Measurements from ENCODE around the gene NUP50.
"Not testable (repeated sequence)": the region's sequence is repeated elsewhere in the genome, so short reads cannot be mapped to it uniquely, and the experiment has no call there.

The NUP50 gene

DNA sequence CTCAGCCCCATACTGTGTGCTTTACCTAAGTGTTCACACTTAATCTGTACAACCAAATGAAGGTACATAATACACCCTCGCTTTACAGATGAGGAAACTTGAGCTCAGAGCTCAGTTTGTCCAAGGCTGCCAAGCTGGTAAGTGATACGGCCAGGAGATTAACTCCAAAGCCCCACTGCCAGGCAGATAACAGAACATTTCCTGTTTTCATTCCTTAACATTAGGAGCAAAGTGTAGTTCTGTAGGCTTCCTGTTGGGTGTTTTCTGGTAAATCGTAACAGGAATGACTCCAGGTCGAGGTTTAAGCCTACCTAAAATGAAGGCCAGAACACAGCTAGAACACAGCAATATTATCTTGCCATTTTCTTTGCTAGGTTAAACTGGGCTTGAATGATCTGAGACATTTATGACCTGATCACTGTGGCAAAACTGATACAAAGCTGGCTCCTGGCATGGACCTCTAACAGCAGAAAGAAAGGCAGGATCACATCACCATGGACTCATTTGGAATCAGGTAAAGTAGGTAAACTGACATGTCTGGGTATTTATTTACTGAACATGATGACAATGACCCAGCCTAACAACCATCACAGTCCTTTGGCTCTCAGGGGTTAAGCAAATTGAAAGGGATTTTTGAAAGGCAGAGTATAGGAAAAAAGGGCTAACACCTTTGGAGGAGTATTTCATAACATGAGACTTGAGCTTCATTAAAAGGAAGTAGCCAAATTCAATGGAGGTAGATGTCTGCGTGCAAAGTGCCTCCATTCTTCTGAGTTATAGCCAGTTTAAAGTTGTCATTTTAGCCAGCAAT lies 3.9 kb upstream of the NUP50 start:
- DNase-seq (ENCODE audit: extremely low read depth in 1 of 2, low read depth in 1 of 2): no peak

DNA sequence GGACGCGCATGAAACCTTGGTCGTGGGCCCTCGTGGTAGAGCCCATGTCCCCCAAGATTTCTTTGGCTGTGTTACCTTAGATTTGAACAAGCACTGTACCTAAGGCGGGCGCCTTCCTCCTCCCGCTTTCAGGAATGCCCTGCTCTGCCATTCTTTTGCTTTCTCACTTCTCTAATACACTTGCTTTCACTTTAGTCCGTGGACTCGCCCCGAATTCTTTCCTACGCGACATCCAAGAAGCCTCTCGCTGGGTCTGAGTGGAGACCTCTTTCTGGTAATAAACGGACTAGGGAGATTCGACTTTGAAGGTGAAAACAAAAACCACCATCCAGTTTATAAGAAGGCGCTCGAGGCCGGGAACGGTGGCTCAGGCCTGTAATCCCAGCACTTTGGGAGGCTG lies 1.2 kb upstream of the NUP50 start:
- DNase-seq (ENCODE audit: extremely low read depth in 1 of 2, low read depth in 1 of 2): no peak

DNA sequence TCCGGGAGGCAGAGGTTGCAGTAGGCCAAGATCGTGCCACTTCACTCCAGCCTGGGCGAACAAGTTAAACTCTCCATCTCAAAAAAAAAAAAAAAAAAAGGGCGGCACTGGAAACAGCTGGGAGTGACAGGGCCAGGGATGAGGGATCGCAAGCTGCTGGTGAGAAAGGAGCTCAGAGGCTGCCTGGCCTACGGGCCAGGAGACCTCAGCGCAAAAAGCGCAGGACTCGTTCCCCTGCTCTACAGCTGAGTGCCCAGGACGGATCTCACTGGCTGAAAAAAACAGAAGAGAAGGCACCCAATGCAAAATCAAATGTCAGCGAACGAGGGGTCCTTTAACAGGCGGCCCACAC lies 650 bp upstream of the NUP50 start:
- no peak for DNase-seq (ENCODE audit: extremely low read depth in 1 of 2, low read depth in 1 of 2)

DNA sequence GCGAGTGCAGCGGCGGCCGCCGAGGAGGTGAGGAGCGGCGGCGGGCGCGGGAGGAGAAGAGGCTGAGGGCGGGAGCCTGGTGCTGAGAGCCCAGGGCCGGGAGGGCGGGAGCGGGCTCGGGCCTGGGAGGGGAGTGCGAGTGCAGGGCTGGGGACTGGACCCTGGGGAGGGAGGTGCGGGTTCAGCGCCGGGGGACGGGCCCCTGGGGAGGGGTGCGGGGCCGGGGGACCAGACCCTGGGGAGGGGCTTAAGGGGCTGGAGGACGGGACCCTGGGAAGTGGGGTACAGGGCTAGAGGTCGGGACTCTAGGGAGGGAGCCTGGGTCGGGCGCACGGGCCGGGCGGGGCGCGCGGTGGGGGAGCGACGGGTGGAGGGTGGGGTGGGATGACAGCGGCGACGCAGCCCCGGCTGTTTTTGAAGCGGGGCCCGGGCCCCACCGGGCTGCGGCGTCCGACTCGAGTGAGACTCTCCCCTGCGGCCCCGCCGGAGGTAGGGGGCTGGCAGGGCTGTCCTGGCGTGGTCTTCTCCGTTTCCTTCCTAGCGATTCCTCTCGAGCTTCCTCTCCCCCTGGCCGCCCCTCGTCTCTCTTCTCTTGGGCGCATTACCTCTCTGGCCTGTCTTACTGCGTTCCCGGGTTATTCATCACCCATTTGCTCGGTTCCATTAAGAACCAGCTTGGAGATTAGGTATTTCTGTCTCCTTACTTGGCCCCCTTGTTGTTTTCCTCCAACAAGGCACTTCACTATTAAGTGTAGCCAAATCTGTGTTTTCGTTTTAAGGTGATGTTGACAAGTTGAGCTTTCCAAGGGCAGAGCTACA lies 754 bp downstream of the NUP50 start:
- DNase-seq (ENCODE audit: extremely low read depth in 1 of 2, low read depth in 1 of 2): peak; percentile 3 to 30

DNA sequence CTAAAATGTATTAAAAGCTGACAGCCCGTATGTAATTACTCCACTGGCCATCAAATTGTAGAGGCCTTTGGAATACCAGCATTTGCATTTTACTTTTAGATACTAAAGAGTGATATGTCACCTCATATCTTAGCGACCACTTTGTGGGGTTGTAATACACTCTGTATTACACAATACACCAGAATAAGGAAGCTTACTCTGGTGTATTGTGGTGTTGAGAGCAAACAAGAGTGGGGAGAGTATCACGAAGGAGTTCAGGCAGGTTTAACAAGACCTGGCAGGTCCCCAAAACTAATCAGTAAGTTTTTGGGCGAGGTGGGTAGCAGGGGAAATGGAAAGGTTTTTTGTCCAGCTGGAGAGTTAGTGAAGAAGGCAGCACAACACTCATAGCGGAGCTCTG lies 3.2 kb downstream of the NUP50 start:
- no peak for DNase-seq (ENCODE audit: extremely low read depth in 1 of 2, low read depth in 1 of 2)

DNA sequence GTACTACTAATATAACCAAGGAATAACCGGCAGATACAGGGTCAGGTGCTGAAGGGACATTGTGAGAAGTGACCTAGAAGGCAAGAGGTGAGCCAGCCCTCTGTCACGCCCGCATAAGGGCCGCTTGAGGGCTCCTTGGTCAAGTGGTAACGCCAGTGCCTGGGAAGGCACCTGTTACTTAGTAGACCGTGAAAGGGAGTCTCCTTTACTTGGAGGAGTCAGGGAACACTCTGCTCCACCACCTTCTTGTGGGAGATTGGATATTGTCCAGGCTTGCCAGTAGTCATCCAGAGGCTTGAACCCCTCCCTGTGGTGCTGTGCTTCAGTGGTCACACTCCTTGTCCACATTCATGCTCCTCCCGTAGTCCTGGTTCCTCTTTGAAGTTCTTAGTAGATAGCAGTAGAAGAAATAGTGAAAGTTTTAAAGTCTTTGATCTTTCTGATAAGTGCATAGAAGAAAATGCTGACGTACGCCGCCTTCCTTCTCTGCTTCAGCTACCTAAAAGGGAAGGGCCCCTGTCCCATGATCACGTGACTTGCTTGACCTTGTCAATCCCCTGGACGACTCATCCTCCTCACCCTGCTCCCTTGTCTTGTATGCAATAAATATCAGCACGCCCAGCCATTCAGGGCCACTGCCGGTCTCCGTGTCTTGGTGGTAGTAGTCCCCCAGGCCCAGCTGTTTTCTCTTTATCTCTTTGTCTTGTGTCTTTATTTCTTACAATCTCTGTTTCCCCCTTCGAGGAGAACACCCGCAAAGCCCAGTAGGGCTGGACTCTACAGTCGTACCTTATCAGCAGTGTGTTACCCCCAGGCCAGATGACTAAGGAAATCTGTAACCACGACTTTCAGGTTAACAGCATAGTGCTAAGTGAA lies 6.1 kb downstream of the NUP50 start:
- no peak for DNase-seq (ENCODE audit: extremely low read depth in 1 of 2, low read depth in 1 of 2)

DNA sequence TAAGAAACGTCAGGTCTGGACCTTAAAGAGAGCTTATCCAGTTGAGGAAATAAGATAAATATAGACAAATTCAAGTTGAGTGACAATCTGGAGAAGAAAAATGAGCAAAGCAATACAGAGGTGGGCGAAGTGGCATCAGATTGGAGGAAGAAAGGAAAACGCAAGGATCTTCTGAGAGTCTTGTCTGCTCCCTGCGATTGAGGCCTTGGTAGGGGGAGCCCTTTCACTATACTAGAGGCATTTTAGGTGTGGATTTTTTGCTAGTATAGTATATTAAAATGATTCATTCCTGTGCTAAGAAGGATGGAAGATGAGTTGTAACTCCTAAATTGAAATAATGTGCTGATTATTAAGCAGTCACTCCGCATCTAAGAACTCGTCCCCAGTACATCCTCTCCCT lies 8.1 kb downstream of the NUP50 start:
- no peak for DNase-seq (ENCODE audit: extremely low read depth in 1 of 2, low read depth in 1 of 2)

DNA sequence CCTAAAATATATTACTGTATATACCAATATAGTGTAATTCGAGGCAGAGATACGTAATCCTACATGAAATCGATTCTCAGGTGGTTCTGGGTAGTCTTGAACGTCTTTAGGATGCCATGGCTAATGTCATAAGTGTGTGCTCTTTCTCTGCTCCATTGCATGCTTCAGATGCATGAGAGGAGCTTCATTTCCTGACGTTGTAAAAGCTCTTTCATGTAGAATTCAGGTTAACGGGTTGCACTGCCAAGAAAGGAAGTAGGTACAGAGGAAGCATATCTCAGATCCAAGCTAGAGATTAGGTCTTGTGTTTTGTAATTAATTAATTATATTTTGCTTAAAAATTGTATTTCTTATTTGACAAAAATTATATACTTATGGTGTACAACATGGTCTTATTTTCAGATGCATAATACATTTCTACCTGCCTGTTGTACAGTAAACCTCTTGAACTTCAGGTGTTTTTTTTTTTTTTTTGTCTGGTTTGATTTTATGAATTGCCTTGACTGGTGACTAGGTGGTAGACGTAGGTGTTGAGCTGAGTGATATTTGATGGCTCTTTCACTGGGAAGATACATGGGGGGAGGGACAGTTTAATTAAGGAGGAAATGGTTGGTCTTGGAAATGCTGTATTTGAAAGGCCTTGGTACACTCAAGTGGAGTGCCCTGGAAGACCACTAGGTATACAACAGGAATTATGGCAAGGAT lies 9.3 kb downstream of the NUP50 start:
- DNase-seq (ENCODE audit: extremely low read depth in 1 of 2, low read depth in 1 of 2): no peak

DNA sequence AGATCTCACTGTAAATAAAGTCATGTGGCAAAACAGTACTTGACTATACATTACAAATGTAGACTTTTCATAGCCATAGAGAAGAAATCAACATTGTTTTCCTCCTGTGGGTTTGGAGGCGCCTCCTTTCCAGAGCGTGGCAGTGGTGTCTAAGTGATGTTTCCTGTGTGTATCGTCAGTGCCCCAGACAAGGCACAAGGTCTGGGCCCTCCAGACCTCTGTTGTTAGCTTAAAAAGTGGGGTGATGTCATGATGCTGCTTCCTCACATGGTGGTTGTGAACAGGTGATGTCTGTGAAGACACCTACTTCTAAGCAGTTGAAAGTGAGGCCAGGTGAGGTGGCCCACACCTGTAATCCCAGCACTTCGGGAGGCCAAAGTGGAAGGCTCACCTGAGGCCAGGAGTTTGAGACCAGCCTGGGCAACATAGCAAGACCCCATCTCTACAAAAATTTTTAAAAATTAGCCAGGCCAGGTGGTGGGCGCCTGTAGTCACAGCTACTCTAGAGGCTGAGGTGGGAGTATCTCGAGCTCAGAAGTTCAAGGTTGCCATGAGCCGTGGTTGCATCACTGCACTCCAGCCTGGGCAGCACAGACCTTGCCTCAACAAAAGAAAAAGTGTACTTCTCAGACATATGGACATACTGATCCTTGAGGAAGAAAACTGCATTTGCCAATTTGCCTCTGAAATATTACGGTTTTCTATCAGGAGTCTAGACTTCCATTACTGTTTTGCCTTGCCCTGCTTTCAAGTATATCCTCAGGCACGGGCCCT lies 15.7 kb downstream of the NUP50 start:
- DNase-seq (ENCODE audit: extremely low read depth in 1 of 2, low read depth in 1 of 2): no peak

DNA sequence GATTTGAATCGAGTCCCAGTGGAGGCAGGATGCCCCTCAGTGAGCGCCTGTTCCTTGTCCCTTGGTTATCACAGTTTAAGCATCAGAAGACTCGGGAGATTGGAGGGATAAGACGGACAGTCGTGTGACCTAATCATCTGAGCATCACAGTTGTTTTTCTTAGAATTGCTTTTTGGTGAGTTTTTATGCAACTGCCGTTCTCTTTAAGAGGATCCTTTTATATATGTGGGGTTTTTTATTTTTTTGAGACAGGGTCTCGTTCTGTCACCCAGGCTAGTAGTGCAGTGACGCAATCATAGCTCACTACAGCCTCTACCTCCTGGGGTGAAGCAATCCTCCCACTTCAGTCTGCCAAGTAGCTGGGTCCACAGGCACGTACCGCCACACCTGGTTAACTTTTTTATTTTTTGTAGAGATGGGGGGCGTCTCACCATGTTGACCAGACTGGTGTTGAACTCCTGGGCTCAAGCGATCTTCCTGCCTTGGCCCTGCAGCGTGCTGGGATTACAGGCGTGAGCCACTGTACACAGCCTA lies 16.5 kb downstream of the NUP50 start:
- no peak for DNase-seq (ENCODE audit: extremely low read depth in 1 of 2, low read depth in 1 of 2)

DNA sequence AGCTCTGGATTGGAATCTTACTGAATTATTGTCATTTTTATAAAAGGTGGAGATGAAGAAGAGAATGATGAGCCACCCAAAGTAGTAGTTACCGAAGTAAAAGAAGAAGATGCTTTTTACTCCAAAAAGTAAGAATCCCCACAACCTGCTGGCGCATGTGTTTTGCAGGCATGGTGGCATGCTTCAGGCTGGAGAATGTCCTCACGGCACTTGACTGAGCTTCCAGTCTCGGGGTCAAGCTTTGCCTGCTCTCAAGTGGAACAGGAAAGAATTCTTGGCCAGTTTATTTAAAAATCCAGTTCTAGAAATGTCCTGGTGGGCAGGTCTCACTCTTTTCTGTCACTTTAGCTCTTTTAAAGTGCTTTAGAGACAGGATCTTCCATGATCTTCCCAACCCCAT lies 17.5 kb downstream of the NUP50 start:
- no peak for DNase-seq (ENCODE audit: extremely low read depth in 1 of 2, low read depth in 1 of 2)

DNA sequence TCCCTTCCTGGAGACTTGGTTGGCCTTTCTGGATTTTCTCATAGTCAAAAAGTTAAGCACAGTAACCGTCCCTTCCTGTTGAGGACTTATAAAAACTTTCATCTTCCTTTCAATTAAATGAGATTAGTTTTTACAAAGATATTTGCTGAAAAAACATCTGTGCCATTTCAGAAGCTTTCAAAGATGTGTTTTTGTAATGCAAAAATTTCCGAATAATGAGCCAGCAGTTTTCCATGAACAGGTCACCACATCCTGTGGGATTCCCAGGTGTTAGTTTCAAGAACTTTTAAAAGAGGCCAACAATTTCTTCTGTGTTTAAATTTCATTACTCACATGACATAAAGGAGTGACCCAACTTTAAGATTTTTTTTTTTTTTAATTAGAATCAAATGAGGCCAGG lies 18.0 kb downstream of the NUP50 start:
- DNase-seq (ENCODE audit: extremely low read depth in 1 of 2, low read depth in 1 of 2): no peak

DNA sequence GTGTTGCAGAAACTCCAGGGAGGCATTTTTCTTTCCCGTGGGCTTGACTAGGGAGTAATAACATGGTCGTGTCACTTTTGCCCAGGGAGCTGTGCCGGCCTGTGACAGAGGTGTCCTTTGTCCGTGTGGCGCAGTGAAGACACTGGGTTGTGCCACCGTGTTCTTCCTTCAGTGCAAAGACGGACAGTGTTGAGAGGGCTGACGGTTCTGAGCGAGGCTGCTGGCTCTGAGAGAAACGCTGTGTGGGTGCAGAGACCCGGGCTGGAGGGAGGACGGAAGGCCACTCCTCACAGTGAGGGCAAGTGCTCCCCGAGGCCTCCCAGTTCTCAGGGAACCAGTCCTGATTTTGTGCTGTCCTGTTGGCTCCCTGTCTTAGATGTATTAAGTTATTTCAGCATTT lies 20.2 kb downstream of the NUP50 start:
- DNase-seq (ENCODE audit: extremely low read depth in 1 of 2, low read depth in 1 of 2): no peak

DNA sequence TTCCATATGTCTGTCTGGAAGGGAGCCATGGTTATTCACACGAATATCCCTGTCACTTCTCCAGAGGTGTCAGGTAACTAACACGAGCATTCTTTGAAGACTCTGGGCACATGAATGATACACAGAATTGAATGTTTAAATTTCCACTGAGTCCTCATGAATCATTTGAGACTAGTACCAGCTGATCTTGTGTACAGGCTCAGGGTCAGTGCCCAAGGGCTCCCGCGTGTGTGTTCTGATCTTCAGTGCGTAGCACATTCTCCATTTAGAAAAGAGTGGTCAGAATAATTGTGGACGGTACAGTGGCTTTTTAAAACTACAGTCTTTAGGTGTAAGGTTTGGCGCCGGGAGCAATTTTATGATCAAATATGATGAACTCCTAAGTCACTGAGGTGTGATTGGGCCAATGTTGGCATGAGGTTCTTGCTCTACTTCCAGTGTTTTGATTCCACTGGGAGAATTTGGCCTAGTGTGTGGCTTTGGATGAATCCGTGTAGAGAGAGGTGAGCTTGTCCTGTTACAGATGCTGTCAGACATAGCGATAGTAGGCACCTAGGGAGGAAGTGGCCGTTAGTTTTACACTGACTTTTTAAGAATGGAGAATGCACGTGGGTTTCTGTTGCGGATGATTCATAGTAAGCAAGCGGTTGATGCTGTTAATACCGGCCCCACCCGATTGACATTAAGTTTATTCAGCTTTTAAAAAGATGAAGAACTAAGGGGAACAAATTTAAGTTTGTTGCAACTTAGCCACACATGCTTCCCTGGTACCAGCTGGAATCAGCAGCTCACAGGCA lies 22.2 kb downstream of the NUP50 start:
- DNase-seq (ENCODE audit: extremely low read depth in 1 of 2, low read depth in 1 of 2): no peak

DNA sequence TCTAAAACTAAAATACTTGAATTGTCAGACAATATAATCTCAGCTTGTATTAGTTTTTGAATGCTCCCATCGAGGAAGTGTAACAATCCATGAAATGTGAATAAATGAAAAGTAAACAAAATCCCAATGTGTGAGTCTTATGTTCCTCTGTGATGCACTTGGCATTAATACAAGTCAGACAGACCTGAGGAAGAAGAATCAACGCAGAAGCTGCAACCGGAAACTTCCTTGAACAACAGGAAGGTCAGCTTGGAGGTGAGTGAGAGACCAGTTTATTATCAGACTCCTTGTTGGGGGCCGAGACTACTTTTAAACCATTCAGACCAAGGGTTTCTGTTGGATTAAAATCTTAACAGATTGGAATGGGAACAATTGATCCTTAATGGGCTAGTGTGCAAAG lies 24.2 kb downstream of the NUP50 start:
- DNase-seq (ENCODE audit: extremely low read depth in 1 of 2, low read depth in 1 of 2): no peak

DNA sequence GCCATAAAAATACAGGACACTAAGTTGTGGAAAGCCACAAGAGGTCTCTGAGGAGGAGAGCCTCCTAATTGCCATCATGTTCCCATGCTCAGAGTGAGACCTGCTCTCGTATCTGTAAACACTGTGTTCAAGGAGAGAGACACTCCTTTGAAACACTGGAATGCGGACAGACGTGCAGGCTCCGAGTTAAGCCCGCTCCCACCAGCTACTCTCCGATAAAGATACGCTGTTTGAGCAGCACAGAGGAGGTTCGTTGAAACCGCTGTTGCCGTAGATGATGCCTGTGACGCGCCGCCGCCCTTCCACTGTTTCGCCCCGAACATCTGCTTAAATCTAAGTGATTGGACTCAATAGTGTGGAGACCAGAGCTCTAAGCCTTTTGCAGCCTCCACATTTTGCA lies 25.1 kb downstream of the NUP50 start:
- no peak for DNase-seq (ENCODE audit: extremely low read depth in 1 of 2, low read depth in 1 of 2)

DNA sequence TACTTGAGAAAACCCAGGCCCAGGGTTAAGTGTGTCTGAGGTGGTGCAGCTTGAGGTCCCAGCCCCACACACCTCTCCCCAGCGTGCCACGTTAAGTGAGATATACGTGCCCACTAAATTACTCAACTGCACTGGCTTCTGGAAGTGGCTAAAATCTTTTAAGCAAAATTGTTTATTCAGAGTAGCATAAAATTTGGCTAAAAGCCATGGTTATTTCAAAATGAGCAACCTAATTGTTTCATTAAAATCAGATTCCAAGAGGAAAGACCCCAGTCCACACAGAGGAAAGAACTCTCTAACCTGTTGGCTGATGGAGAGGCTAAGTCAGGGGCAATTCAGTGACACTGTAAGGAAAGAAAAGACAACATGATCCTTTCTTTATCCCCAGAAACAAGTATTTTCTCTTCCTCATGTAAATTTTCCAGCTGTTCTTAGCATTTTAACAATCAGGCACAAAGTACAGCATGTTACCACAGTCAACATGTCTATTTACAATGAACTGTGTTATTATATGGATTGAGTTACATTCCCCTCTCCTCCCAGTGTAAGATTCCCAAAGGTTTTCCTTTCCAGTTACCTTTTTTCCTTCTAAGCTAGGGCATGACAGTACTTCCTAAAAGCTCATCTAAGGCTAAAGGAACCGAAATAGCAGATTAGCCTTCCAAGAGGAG lies 26.6 kb downstream of the NUP50 start:
- DNase-seq (ENCODE audit: extremely low read depth in 1 of 2, low read depth in 1 of 2): no peak

DNA sequence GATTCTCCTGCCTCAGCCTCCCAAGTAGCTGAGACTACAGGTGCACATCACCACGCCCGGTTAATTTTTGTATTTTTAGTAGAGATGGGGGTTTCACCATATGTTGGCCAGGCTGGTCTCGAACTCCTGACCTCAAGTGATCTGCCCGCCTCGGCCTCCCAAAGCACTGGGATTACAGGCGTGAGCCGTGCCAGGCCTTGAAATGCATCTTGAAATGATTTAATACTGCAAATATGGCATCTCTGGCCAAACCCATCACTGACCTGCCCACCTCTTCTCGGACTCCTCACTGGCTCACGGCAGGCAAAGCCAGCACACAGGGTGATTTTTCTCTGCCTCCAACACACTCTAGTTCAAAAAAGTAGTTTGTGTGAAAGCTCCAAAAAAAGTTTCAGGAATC lies 28.0 kb downstream of the NUP50 start:
- not testable (repeated sequence) for DNase-seq (ENCODE audit: extremely low read depth in 1 of 2, low read depth in 1 of 2)

Data from activated CD8-positive, alpha-beta memory T cell treated with anti-CD3 and anti-CD28 coated beads for 1 hour (primary cell).